ENCODE results near the gene SNX14.

The SNX14 gene

GRCh38 chr6:85458782-85459181 is 134.9 kb downstream of the SNX14 start:
- Mint-ChIP-seq H3K4me1 (ENCODE audit: low read depth) (peaks cover 78% of the 10 kb centered on the region), H3K4me3 (no peak overlapping the region), H3K36me3 (ENCODE audit: low read depth) (peaks cover 8% of the 10 kb centered on the region), H3K27ac (peak overlapping the region; percentile 24), H3K27me3 (ENCODE audit: low read depth) (peaks cover 10% of the 10 kb centered on the region), H3K9me3 (no peaks in the 10 kb centered on the region)

GRCh38 chr6:85458184-85458583 is 135.5 kb downstream of the SNX14 start:
- peak overlapping the region; percentile 6 for H3K4me3 Mint-ChIP-seq
- H3K27me3 Mint-ChIP-seq (ENCODE audit: low read depth) = peaks cover 11% of the 10 kb centered on the region
- H3K27ac Mint-ChIP-seq = no peak overlapping the region
- no peaks in the 10 kb centered on the region for H3K9me3 Mint-ChIP-seq
- H3K4me1 Mint-ChIP-seq (ENCODE audit: low read depth) = peaks cover 79% of the 10 kb centered on the region
- H3K36me3 Mint-ChIP-seq (ENCODE audit: low read depth) = peaks cover 8% of the 10 kb centered on the region

- Mint-ChIP-seq H3K9me3 (no peaks in the 10 kb centered on the region), H3K27me3 (ENCODE audit: low read depth) (peaks cover 15% of the 10 kb centered on the region), H3K36me3 (ENCODE audit: low read depth) (peaks cover 13% of the 10 kb centered on the region), H3K27ac (no peak overlapping the region), H3K4me3 (no peak overlapping the region), H3K4me1 (ENCODE audit: low read depth) (peaks cover 77% of the 10 kb centered on the region)
These were observed 136.9 kb downstream of the SNX14 start for GRCh38 chr6:85456782-85457181.

All from T-helper 1 cell treated with Interleukin-12 subunit alpha and Interleukin-12 subunit beta and Interleukin-4 antibody, amounts not matched to agents 30 μg/mL and 1 μg/mL, for 36 hours (primary cell).